Skin epidermis (tissue), 12 donors: ENCODE data around the gene CTNND1.
"Not testable (repeated sequence)": the region's sequence is repeated elsewhere in the genome, so short reads cannot be mapped to it uniquely, and the experiment has no call there.

ENCODE experiments used
- H3K27ac ChIP-seq, 21 experiments: fragments of 200-600 bp; sonication (generic) in 11 of 21; one replicate each; pipeline ENCODE4 v1.5.0; 2020; ENCODE audit warnings: mild to moderate bottlenecking in 3 of 21, inconsistent platforms in 2 of 21, moderate library complexity in 2 of 21
- H3K4me3 ChIP-seq, 7 experiments: fragments of 200-600 bp; sonication (generic) in 2 of 7; one replicate each; pipeline ENCODE4 v1.5.0; 2020; ENCODE audit warnings: inconsistent platforms in 2 of 7, mild to moderate bottlenecking in 2 of 7, moderate library complexity in 1 of 7

The CTNND1 gene, protein sequence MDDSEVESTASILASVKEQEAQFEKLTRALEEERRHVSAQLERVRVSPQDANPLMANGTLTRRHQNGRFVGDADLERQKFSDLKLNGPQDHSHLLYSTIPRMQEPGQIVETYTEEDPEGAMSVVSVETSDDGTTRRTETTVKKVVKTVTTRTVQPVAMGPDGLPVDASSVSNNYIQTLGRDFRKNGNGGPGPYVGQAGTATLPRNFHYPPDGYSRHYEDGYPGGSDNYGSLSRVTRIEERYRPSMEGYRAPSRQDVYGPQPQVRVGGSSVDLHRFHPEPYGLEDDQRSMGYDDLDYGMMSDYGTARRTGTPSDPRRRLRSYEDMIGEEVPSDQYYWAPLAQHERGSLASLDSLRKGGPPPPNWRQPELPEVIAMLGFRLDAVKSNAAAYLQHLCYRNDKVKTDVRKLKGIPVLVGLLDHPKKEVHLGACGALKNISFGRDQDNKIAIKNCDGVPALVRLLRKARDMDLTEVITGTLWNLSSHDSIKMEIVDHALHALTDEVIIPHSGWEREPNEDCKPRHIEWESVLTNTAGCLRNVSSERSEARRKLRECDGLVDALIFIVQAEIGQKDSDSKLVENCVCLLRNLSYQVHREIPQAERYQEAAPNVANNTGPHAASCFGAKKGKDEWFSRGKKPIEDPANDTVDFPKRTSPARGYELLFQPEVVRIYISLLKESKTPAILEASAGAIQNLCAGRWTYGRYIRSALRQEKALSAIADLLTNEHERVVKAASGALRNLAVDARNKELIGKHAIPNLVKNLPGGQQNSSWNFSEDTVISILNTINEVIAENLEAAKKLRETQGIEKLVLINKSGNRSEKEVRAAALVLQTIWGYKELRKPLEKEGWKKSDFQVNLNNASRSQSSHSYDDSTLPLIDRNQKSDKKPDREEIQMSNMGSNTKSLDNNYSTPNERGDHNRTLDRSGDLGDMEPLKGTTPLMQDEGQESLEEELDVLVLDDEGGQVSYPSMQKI

DNA sequence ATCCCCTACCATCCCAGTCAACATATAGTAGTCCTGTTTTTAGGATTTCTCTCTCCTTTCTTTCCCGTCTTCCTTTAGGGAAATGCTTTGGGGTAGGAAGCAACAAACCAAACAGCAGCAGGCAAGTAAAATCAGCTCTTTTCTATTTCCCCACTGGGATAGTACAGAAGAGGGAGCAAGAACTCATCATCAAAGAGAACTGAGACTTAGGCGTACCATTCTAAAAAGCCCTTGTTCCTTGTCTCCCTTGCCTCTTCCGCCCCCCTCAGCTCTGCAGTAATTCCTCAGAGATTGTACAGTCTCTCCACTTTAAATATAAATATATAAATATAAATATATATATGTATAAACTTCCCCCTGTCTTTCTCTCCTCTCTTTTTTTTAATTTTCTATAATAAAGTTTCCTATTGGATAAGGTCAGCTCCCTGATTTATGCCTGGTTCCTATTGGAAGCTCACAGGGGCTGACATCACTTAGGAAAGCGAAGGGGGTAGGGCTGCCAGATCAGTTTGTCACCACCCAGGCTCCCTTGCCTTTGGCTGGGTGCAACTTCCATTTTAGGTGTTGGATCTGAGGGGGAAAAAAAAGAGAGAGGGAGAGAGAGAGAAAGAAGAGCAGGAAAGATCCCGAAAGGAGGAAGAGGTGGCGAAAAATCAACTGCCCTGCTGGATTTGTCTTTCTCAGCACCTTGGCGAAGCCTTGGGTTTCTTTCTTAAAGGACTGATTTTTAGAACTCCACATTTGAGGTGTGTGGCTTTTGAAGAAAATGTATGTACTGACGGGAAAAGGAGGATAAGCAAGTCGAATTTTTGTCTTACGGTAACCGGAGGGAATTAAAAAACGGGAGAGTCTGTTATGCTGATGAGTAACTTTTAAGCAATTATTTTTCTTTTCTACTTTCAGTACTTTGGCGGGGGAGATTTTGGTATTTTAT lies at the start of gene CTNND1:
CTNND1 (plus strand) TSS at position 502 of the 934 bp plus-strand sequence. CDS start 29,677 bp downstream, outside the sequence.
- H3K4me3 ChIP-seq = peak within 1 kb of the TSS; percentile 46 to 65 (median 53)
- H3K27ac ChIP-seq = peak within 1 kb of the TSS; percentile 74 to 98 (median 90)

DNA sequence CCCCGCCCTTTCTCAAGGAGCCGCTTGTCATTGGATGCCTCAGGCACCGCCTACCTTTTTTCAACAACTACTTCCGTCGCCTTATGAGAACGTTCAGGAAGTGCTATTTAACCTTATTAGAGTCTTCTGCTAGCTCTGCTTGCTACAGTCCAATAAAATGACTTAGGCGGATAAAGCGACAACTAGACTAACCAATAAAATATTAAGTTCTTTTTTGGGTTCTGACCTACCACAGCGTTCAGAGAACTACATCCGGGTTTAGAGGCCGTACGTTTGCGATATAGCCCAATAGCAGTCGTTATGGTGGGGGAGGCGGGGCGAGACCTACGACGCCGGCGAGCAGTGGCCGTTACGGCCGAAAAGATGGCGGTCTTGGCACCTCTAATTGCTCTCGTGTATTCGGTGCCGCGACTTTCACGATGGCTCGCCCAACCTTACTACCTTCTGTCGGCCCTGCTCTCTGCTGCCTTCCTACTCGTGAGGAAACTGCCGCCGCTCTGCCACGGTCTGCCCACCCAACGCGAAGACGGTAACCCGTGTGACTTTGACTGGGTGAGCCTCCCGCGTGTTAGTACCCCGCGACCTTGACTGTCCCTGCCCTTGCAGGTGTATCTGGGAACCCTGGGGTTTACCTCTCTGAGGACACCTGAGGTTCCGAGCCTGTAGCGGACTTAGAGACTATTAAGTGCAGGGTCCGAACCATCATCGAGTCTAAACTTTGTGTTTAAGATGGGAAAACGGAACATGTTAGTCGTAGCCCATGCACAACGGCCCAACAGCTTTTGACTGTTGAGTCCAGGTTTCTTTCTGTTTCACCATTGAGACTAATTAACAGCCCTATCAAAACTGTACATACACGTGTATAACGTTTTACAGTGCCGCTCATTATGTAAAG lies 49.1 kb upstream of the CTNND1 start, which contains the start of gene TMX2:
TMX2 (plus strand) TSS at position 338 of the 895 bp plus-strand sequence; CDS start at position 364, 26 bp downstream.
- H3K4me3 ChIP-seq = peak within 1 kb of the TSS; percentile 72 to 98 (median 92)
- peak within 1 kb of the TSS in 20 of 21 experiments; percentile 76 to 94 (median 89) for H3K27ac ChIP-seq

DNA sequence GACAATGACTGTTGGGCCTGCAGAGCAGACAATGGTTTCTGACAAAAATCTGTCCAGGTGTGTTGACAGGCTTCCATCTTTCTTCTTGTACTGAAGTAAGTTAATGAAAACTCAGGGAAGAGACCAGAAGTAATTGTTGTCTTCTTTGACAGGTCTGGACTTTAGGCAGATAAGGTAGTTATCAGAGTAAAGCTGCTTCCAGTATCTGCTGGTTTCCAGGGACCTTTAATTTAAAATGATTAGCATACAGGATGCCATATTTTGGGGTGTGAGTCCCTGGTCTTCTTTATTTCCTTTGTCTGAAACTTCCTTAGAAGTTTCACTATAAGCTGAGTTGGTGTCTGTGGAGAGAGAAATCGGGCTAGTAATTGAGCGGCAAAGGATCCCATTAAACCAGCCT lies 47.8 kb upstream of the CTNND1 start:
- Histone ChIP-seq H3K4me3 (peak overlapping the region in 5 of 7 experiments; percentile 72 to 98 (median 89)), H3K27ac (peak overlapping the region in 2 of 21 experiments; percentile 11 to 88)

DNA sequence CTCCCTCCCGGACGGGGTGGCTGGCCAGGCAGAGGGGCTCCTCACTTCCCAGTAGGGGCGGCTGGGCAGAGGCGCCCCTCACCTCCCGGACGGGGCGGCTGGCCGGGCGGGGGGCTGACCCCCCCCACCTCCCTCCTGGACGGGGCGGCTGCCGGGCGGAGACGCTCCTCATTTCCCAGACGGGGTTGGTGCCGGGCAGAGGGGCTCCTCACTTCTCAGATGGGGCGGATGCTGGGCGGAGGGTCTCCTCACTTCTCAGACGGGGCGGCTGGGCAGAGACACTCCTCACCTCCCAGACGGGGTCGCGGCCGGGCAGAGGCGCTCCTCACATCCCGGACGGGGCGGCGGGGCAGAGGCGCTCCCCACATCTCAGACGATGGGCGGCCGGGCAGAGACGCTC lies 44.9 kb upstream of the CTNND1 start:
- H3K4me3 ChIP-seq, H3K27ac ChIP-seq: not testable (repeated sequence)

DNA sequence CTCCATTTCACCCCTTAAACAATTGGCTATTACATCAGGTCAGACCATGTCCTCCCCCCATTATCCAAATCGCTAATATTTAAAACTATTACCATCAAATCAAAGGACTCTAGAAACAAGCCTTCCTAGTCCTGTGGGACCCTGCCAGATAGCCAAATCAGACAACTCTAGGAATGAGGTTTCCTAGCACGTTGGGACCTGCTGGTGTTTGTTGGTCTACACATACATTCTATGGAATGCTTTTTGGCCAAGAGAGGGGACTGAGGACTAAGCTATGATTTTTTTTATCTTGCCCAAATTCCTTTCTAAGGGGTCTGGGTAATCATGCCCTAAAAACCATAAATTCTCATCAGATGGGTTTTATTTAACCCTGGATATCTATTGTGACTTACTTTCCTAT lies 34.4 kb upstream of the CTNND1 start:
- Histone ChIP-seq H3K4me3 (no peak overlapping the region), H3K27ac (peak overlapping the region in 1 of 21 experiments; percentile 6)

DNA sequence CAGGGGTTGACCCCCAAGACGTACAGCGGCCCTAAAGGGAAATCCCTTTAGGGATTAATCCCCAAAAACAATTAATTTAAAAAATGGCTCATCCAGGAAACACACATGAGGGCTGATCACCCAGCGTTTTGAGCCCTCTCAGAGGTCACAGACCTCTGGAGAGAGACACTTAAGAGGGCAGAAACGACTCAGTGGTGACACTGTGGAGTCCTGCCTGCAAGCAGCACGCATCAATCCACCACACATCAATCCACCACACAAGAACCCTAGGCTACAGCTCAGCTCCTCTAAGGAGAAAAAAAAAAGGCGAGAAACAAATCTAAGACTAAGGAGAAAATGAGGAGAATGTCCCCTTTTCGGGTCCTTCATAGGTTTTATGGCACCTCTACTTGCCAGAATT lies 32.8 kb upstream of the CTNND1 start:
- Histone ChIP-seq H3K27ac (no peak overlapping the region), H3K4me3 (no peak overlapping the region)

DNA sequence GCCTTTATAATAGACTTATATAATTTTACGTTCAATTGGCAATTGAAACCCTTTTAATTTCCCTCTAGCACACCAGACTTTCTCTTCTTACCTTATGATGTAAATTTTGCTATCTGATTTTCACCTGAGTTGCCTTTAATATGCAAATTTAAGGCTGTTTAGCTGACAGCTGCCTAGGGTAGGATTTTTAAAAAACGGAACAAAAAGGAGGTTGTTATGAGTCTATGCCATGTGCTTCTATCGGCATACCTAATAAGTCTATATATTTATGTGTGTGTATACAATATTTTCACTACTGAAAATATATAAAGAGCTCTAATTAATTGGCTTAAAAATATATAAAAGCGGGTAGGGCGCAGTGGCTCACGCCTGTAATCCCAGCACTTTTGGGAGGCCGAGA lies 32.1 kb upstream of the CTNND1 start:
- no peak overlapping the region for H3K27ac ChIP-seq
- no peak overlapping the region for H3K4me3 ChIP-seq

DNA sequence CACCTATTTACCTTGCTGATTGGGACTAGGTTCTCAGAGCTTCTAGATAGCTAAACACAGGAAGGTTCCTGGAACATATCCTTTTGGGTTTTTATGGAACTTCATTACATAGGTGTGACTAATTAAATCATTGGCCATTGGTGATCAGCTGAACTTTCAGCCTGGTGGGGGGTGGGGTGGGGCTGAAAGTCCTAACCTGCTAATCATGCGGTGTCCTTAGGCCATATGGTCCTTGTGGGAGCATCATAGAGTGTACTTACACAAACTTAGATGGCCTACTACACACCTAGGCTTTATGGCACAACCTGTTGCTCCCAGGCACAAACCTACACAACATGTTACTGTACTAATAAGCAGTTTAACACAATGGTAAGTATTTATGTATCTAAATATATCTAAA lies 28.9 kb upstream of the CTNND1 start:
- H3K4me3 ChIP-seq = no peak overlapping the region
- no peak overlapping the region for H3K27ac ChIP-seq

DNA sequence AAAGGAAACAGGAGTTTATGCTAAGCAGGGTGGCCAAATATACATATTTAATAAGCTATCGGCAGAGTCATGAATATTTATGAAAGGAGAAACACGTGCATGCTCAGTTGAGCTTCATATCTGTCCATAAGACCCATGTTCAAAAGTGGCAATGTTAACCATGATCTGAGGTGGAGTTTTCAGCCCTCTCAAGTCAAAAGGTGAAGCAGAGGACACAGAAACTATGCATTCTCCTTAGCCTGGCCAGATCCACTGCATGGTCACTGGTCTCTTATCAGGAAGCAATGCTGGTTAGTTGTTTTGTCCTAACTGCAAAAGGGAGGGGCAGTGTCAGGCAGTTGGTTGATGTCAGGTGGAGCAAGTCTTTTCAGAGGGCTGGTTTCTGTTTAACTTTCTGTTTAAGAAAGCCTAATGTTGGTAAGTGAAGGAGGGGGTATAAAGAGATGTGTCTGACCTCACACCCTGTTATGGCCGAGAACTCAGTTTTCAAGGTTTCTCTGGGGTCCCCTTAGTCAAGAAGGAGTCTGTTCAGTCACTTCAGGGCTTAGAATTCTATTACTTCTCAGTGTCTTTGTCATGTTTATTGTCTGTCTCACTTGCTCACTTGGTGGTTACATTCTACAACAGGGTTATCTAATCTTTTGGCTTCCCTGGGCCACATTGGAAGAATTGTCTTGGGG lies 25.8 kb upstream of the CTNND1 start:
- no peak overlapping the region for H3K4me3 ChIP-seq
- no peak overlapping the region for H3K27ac ChIP-seq

DNA sequence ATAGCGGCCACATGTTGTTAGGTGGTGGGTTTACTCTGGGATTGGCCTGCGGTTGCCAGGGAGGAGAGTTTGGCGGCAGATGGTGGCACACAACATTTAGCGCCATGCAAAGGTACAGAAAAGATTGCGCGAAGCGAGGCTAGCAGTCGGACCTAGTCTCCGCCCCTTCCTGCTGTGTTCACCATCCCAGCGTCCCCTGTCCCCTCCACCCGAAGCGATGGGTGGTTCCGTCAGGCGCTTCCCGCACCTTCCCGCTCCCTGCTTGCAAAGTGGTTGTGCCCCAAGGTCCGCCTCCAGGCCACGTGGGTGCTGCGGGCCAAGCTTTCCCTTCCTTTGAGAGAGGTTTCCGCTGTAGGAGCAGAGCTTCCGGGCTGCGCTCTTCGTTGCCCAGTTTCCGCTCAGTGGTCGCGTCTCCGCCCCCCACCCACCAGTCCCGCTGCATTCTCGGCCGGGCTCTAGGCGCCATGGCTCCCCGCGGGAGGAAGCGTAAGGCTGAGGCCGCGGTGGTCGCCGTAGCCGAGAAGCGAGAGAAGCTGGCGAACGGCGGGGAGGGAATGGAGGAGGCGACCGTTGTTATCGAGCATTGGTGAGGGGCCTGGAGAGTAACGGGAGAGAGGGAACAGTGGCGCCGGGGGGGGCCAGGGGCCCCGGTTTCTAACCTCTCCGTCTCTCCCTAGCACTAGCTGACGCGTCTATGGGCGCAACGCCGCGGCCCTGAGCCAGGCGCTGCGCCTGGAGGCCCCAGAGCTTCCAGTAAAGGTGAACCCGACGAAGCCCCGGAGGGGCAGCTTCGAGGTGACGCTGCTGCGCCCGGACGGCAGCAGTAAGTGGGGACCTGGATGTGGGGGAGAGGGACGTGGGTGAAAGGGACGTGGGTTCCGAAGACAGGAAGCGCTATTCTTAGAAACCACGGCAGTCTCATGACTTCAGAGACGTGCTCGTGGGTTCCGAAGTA lies 20.2 kb upstream of the CTNND1 start, which contains the start of gene SELENOH:
SELENOH (plus strand) TSS at position 360 of the 955 bp plus-strand sequence; CDS start at position 465, 105 bp downstream.
- H3K27ac ChIP-seq = peak within 1 kb of the TSS; percentile 84 to 99 (median 93)
- H3K4me3 ChIP-seq = peak within 1 kb of the TSS; percentile 54 to 95 (median 76)

DNA sequence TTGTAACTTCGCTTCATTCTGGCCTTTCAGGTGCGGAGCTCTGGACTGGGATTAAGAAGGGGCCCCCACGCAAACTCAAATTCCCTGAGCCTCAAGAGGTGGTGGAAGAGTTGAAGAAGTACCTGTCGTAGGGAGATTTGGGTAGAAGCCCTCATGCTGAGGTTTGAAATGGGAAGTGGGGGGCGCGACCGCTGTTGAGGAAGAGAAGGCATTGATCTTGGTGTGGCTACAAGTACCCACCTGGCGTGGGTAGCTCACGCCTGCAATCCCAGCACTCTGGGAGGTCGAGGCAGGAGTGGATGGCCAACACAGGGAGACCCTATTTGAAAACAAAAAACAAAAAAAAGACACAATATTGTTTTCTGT lies 19.5 kb upstream of the CTNND1 start:
- H3K27ac ChIP-seq = peak overlapping the region; percentile 84 to 99 (median 93)
- peak overlapping the region; percentile 54 to 95 (median 76) for H3K4me3 ChIP-seq

DNA sequence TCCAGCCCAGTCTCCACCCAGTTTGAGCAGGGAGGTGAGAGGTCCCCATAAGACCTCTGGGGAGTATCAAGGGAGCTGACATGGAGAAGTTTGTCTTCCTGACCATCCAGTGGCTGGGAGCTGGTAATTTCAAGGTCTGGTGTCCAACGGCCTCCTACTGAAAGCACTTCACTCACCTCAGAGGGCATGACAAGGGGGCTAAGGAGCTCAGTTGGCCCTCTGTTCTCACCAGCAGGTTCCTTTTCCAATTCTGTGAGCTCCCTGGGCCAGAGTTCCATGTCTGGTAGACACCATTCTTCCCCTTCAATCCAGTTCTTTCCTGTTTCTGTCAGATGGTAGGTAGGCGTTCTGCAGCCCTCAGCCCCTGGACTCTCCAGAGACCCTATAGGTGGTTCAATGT lies 17.2 kb upstream of the CTNND1 start:
- Histone ChIP-seq H3K27ac (no peak overlapping the region), H3K4me3 (no peak overlapping the region)

DNA sequence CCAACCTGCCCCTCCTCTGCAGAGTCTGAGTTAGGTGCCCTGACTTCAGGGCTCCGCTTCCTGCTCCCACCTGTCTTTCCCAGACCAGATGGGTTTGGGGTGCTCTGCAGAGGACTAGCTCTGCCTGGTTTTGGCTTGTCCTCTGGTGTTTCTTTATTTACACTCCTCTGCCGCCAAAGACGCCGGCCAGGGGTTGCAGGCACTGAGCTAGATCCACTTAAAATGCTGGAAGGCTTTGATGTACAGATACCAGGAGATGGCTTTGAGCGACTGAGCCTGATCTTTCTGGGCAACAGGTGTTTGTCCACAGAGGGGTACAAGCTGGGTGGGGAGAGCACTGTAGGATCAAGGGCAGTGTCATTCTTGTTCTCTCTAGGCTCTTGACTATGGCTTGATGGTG lies 16.4 kb upstream of the CTNND1 start:
- Histone ChIP-seq H3K4me3 (no peak overlapping the region), H3K27ac (no peak overlapping the region)

DNA sequence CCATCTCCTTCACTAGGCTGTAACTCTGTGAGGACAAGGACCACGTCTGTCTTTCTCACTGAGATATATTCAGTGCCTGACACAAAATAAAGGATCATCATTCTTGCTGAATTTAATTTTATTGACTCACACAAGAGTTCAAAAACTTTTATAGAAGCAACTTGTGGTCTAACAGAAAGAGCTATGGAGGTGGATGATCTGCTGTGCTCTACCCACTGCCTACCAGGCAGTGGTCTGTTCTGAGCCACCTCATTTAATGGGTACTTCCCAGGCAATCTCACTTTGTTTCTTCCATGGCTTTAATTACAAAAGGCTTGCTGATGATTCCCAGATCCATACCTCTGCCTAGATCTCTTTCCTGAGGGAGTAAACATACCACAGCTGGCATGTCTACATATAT lies 14.7 kb upstream of the CTNND1 start:
- H3K27ac ChIP-seq = no peak overlapping the region
- H3K4me3 ChIP-seq = no peak overlapping the region

DNA sequence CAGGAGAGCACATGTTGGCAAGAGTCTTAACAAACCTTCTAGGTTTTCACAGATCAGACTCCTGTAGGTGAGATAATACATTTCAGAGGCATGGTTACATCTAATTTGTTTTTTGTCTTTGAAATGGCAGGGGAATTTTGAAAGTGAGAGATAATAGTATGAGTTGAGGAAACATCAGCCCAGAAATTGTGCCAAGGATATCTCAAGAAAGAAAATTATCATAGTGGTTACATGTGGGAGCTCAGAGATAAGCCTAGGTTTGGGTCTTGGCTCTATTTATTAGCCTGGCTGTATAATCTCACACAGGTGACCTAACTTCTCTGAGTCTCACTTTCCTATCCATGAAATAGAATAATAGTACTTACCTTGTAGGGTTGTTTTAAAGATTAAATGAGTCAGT lies 10.4 kb upstream of the CTNND1 start:
- H3K27ac ChIP-seq = no peak overlapping the region

DNA sequence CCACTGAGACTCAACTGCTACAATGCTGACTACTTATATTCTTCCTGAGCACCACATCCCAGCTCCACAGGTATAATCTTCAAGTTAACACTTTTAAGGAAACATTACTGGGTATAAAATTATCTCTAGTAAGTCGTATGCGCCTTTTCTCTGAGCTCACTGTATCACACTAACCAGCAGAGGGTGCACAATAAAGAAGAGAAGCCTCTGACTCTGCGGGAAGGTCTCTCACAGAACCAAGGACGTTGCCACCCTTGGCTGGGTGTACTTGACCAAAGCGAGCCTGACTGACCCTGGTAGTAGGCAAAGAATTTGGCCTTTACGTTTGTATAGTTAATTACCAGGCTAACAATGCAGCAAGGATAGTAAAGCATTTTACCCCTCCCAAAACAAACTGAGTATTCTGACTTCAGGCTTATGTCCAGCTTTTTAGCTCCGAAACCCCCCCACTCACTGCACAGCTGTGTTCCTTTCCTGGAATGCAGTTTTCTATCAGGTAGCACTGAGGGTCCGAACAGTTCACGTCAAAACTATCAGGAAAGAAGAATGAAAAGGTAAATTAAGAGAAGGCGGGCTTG lies 9.8 kb upstream of the CTNND1 start, which contains the start of gene BTBD18:
BTBD18 (minus strand) TSS at position 144 of the 578 bp plus-strand sequence. CDS start 631 bp downstream, outside the sequence.
- Histone ChIP-seq H3K4me3 (no peak within 1 kb of the TSS), H3K27ac (peak within 1 kb of the TSS in 1 of 21 experiments; percentile 34)

More for the DNA sequence above, 10.4 kb upstream of the CTNND1 start:
- no peak overlapping the region for H3K4me3 ChIP-seq
